ENCODE measurements around the gene PRELID1. TPM values are rescaled to one million over a fixed set of nuclear protein-coding genes. Genes with fewer than 3 reads are reported as not detected.

The PRELID1 gene
- total and polyA plus RNA-seq, 8 donors: 72.3 to 154 (median 86.4) TPM

DNA sequence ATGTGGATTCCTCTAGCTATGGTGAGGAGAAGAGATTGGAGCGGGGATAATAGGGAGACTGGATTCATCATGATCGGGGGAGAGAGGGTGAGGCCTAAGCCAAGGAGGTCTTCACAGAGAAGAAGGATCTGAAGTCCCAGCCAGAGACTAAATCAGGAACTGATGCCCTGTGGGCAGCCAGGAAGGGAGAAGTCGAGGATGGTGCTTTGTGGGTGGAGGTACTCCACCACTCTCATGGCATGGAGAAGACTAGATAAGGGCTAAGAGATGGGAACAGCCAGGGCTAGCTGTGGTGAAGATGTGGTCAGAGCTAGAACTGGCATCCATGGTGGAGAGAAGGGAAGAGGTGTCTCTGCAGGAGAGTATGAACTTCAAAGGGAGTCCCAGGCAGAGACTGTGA lies 51.1 kb downstream of the PRELID1 start:
- intact Hi-C loops (cut with DNase I): no loop called here
- Histone ChIP-seq H3K4me3 (no peak overlapping the region), H3K9me3 (no peaks in the 10 kb centered on the region), H3K27ac (peak overlapping the region in 1 of 2 donors; percentile 16), H3K4me1 (peaks cover 20 to 64% of the 10 kb centered on the region in 2 donors), H3K27me3 (no peaks in the 10 kb centered on the region), H3K36me3 (peaks cover 0 to 4% of the 10 kb centered on the region in 2 donors)
- DNase-seq (peak in 1 of 4 donors; percentile 11), ATAC-seq (no peak)
- TF ChIP-seq, protein P1, sequence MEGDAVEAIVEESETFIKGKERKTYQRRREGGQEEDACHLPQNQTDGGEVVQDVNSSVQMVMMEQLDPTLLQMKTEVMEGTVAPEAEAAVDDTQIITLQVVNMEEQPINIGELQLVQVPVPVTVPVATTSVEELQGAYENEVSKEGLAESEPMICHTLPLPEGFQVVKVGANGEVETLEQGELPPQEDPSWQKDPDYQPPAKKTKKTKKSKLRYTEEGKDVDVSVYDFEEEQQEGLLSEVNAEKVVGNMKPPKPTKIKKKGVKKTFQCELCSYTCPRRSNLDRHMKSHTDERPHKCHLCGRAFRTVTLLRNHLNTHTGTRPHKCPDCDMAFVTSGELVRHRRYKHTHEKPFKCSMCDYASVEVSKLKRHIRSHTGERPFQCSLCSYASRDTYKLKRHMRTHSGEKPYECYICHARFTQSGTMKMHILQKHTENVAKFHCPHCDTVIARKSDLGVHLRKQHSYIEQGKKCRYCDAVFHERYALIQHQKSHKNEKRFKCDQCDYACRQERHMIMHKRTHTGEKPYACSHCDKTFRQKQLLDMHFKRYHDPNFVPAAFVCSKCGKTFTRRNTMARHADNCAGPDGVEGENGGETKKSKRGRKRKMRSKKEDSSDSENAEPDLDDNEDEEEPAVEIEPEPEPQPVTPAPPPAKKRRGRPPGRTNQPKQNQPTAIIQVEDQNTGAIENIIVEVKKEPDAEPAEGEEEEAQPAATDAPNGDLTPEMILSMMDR (IDR thresholded peaks at IDR 0.05): no peak

DNA sequence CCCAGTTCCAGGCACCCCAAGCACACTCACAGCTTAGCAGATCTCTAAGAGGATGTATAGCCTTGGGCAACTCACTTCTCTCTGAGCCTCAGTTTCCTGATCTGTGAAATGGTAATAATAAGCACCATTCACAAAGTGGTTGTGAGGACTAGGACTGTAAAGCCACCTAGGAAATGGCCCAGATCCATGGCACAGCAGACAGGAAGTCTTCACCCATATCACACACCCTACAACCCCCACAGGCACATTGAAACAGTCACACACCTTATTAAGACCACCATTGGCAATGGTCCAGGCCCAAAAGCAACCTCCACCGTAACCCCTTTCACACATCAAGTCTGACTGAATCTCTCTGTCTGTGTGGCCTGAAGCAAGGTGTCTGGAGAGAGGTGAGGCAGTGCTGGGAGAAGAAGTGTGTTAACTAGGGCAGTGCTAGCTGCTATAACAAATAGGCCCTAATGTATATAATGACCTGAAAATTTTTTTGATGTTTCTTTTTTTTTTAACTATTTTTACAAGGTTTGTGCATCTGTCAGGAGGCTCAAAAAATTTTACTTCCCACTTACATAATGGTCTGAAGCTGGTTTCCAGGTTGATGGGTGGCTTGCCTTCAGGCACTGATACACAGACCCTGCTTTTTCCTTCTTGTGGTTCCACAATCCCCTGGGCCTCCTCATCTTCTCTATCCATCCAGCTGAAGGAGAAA lies 51.7 kb downstream of the PRELID1 start:
- ATAC-seq: no peak
- Histone ChIP-seq H3K27ac (peak overlapping the region in 1 of 2 donors; percentile 16), H3K36me3 (no peaks in the 10 kb centered on the region), H3K4me3 (no peak overlapping the region), H3K9me3 (no peaks in the 10 kb centered on the region), H3K4me1 (peaks cover 13 to 64% of the 10 kb centered on the region in 2 donors), H3K27me3 (no peaks in the 10 kb centered on the region)
- DNase-seq: no peak
- intact Hi-C loops (cut with DNase I): no loop called here
- TF ChIP-seq, protein P1 (IDR thresholded peaks at IDR 0.05): no peak

DNA sequence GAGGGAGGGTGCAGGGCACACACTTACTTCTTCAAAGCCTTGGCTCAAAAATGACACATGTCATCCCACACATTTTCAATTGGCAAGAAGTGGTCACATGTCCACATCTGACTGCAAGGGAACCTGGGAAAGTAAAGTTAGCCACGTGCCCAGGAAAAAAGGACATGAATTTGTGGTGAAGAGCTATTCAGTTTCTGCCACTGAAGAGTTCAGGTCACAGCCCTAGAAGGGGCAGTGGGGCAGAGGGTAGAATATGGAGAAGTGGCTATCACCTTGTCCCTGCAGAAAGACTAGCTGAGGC lies 52.2 kb downstream of the PRELID1 start:
- H3K36me3 ChIP-seq: no peaks in the 10 kb centered on the region
- intact Hi-C loops (cut with DNase I): no loop called here
- H3K9me3 ChIP-seq: no peaks in the 10 kb centered on the region
- no peak for DNase-seq
- H3K4me1 ChIP-seq: peaks cover 8 to 63% of the 10 kb centered on the region in 2 donors
- TF ChIP-seq, protein P1 (IDR thresholded peaks at IDR 0.05): no peak
- no peaks in the 10 kb centered on the region for H3K27me3 ChIP-seq
- no peak overlapping the region for H3K27ac ChIP-seq
- no peak for ATAC-seq
- H3K4me3 ChIP-seq: no peak overlapping the region

Other genes with a start within 250 kb of the PRELID1 start
- gene FGFR4, start 216.9 kb upstream of the PRELID1 start, total RNA-seq: 10 to 100 TPM; 14.8 to 99.9 TPM
- 100 to 1,000 TPM; 169 to 325 (median 213) TPM for gene FGFR4, start 216.9 kb upstream of the PRELID1 start, polyA plus RNA-seq (ENCODE audit: insufficient read length in 6 of 6)
- 10 to 100 TPM; 71.2 to 79.7 TPM for gene NSD1, start 170.0 kb upstream of the PRELID1 start, total RNA-seq
- 10 to 100 TPM; 45.8 to 57.8 (median 51.3) TPM for gene NSD1, start 170.0 kb upstream of the PRELID1 start, polyA plus RNA-seq (ENCODE audit: insufficient read length in 6 of 6)
- 10 to 100 TPM; 30.3 to 36.2 TPM for gene RAB24, start 80 bp upstream of the PRELID1 start, total RNA-seq
- 10 to 100 TPM; 24.2 to 39.7 (median 28.4) TPM for gene RAB24, start 80 bp upstream of the PRELID1 start, polyA plus RNA-seq (ENCODE audit: insufficient read length in 6 of 6)
- 10 to 100 TPM; 10.8 to 12.4 TPM for gene MXD3, start 8.1 kb downstream of the PRELID1 start, total RNA-seq
- 10 to 100 TPM; 17.0 to 36.5 (median 24.4) TPM for gene MXD3, start 8.1 kb downstream of the PRELID1 start, polyA plus RNA-seq (ENCODE audit: insufficient read length in 6 of 6)
- gene LMAN2, start 47.9 kb downstream of the PRELID1 start, total RNA-seq: 100 to 1,000 TPM; 133 to 155 TPM
- gene LMAN2, start 47.9 kb downstream of the PRELID1 start, polyA plus RNA-seq (ENCODE audit: insufficient read length in 6 of 6): 100 to 1,000 TPM; 101 to 118 (median 106) TPM
- 10 to 100 TPM; 14.2 to 28.2 TPM for gene RGS14, start 54.1 kb downstream of the PRELID1 start, total RNA-seq
- 1 to 10 TPM; 4.0 to 8.5 (median 6.4) TPM for gene RGS14, start 54.1 kb downstream of the PRELID1 start, polyA plus RNA-seq (ENCODE audit: insufficient read length in 6 of 6)
- gene SLC34A1, start 80.6 kb downstream of the PRELID1 start, total RNA-seq: not detected
- gene SLC34A1, start 80.6 kb downstream of the PRELID1 start, polyA plus RNA-seq (ENCODE audit: insufficient read length in 6 of 6): 1 to 10 TPM in 1 of 6 donors, under 1 TPM in 4, not detected in 1; 0.18 to 1.7 (median 0.36) TPM
- gene PFN3, start 96.9 kb downstream of the PRELID1 start, total RNA-seq: not detected
- gene PFN3, start 96.9 kb downstream of the PRELID1 start, polyA plus RNA-seq (ENCODE audit: insufficient read length in 6 of 6): not detected
- 1 to 10 TPM in 1 of 2 donors, under 1 TPM in 1; 0.63 to 1.1 TPM for gene F12, start 105.8 kb downstream of the PRELID1 start, total RNA-seq
- under 1 TPM in 5 of 6 donors, not detected in 1; 0.20 to 0.37 (median 0.31) TPM for gene F12, start 105.8 kb downstream of the PRELID1 start, polyA plus RNA-seq (ENCODE audit: insufficient read length in 6 of 6)
- 10 to 100 TPM; 32.3 to 57.1 TPM for gene GRK6, start 122.9 kb downstream of the PRELID1 start, total RNA-seq
- 10 to 100 TPM; 15.7 to 26.0 (median 23.6) TPM for gene GRK6, start 122.9 kb downstream of the PRELID1 start, polyA plus RNA-seq (ENCODE audit: insufficient read length in 6 of 6)
- gene PRR7, start 143.0 kb downstream of the PRELID1 start, total RNA-seq: 1 to 10 TPM; 2.7 to 4.1 TPM
- gene PRR7, start 143.0 kb downstream of the PRELID1 start, polyA plus RNA-seq (ENCODE audit: insufficient read length in 6 of 6): 1 to 10 TPM in 2 of 6 donors, under 1 TPM in 4; 0.30 to 1.5 (median 0.76) TPM
- 10 to 100 TPM; 43.2 to 83.1 TPM for gene DBN1, start 169.8 kb downstream of the PRELID1 start, total RNA-seq
- 100 to 1,000 TPM; 134 to 207 (median 165) TPM for gene DBN1, start 169.8 kb downstream of the PRELID1 start, polyA plus RNA-seq (ENCODE audit: insufficient read length in 6 of 6)
- 100 to 1,000 TPM; 107 to 141 TPM for gene PDLIM7, start 193.8 kb downstream of the PRELID1 start, total RNA-seq
- gene PDLIM7, start 193.8 kb downstream of the PRELID1 start, polyA plus RNA-seq (ENCODE audit: insufficient read length in 6 of 6): 100 to 1,000 TPM in 1 of 6 donors, 10 to 100 TPM in 5; 60.9 to 115 (median 82.3) TPM
- gene DOK3, start 206.0 kb downstream of the PRELID1 start, total RNA-seq: 10 to 100 TPM; 18.2 to 90.5 TPM
- 1 to 10 TPM; 5.8 to 7.4 (median 6.7) TPM for gene DOK3, start 206.0 kb downstream of the PRELID1 start, polyA plus RNA-seq (ENCODE audit: insufficient read length in 6 of 6)
- 10 to 100 TPM; 65.9 to 86.7 TPM for gene DDX41, start 213.2 kb downstream of the PRELID1 start, total RNA-seq
- 10 to 100 TPM; 77.1 to 90.2 (median 81.9) TPM for gene DDX41, start 213.2 kb downstream of the PRELID1 start, polyA plus RNA-seq (ENCODE audit: insufficient read length in 6 of 6)